ENCODE measurements around the gene SH3D21. TPM values are rescaled to one million over a fixed set of nuclear protein-coding genes. Genes with fewer than 3 reads are reported as not detected.

Gene SH3D21
- total RNA-seq, 1 experiment from 2014 or later: 3.3 TPM

- ChIA-PET POLR2A (interaction anchor here (1.1 to 1.2 kb wide), 3 partner anchors 9 to 13 kb away, joined by 3 to 5 read pairs (median 4); no protein-coding TSS in a partner anchor), CTCF (interaction anchor here (1.2 to 3.2 kb wide), 5 partner anchors 9 to 54 kb away, joined by 3 to 23 read pairs (median 7); partner anchors contain the start of gene SH3D21)
- no TSS peak for BruUV-seq (replicated peaks)
- Mint-ChIP-seq H3K36me3 (ENCODE audit: insufficient read depth, unreplicated experiment) (peaks cover 42% of the 10 kb centered on the region), H3K27ac (ENCODE audit: low read depth, unreplicated experiment) (peak overlapping the region; percentile 49), H3K4me3 (ENCODE audit: unreplicated experiment) (no peak overlapping the region), H3K27me3 (ENCODE audit: insufficient read depth, unreplicated experiment) (no peaks in the 10 kb centered on the region), H3K9me3 (ENCODE audit: unreplicated experiment) (no peaks in the 10 kb centered on the region), H3K4me1 (ENCODE audit: insufficient read depth, unreplicated experiment) (peaks cover 7% of the 10 kb centered on the region)
- peak; percentile 55 for DNase-seq (ENCODE audit: unreplicated experiment)
- TF ChIP-seq CTCF (IDR thresholded peaks at IDR 0.05; ENCODE audit: unreplicated experiment): no peak
- intact Hi-C loops (cut with micrococcal nuclease): no loop called here
Measured at GRCh38 chr1:36359911-36360550, 53.9 kb downstream of the SH3D21 start.

GRCh38 chr1:36365381-36365780, 59.2 kb downstream of the SH3D21 start:
- BruUV-seq (replicated peaks): no TSS peak
- peaks cover 31% of the 10 kb centered on the region for H3K36me3 Mint-ChIP-seq (ENCODE audit: insufficient read depth, unreplicated experiment)
- POLR2A ChIA-PET: interaction anchor here (0.7 to 2.1 kb wide), 2 partner anchors 14 to 36 kb away, joined by 3 to 7 read pairs; no protein-coding TSS in a partner anchor
- intact Hi-C loops (cut with micrococcal nuclease): no loop called here
- CTCF ChIA-PET: interaction anchor here (0.6 to 7.4 kb wide), 3 partner anchors 13 to 55 kb away, joined by 3 to 118 read pairs (median 97); no protein-coding TSS in a partner anchor
- H3K27ac Mint-ChIP-seq (ENCODE audit: low read depth, unreplicated experiment): peak overlapping the region; percentile 64
- peak; percentile 49 for DNase-seq (ENCODE audit: unreplicated experiment)
- no peaks in the 10 kb centered on the region for H3K27me3 Mint-ChIP-seq (ENCODE audit: insufficient read depth, unreplicated experiment)
- TF ChIP-seq CTCF (IDR thresholded peaks at IDR 0.05; ENCODE audit: unreplicated experiment): no peak
- no peaks in the 10 kb centered on the region for H3K9me3 Mint-ChIP-seq (ENCODE audit: unreplicated experiment)
- H3K4me3 Mint-ChIP-seq (ENCODE audit: unreplicated experiment): no peak overlapping the region
- peaks cover 16% of the 10 kb centered on the region for H3K4me1 Mint-ChIP-seq (ENCODE audit: insufficient read depth, unreplicated experiment)

GRCh38 chr1:36366091-36366661, 60.0 kb downstream of the SH3D21 start:
- CTCF ChIA-PET: interaction anchor here (0.5 to 7.4 kb wide), 8 partner anchors 14 to 271 kb away, joined by 3 to 118 read pairs (median 6); partner anchors contain the start of gene STK40
- Mint-ChIP-seq H3K4me1 (ENCODE audit: insufficient read depth, unreplicated experiment) (peaks cover 16% of the 10 kb centered on the region), H3K9me3 (ENCODE audit: unreplicated experiment) (no peaks in the 10 kb centered on the region), H3K27me3 (ENCODE audit: insufficient read depth, unreplicated experiment) (no peaks in the 10 kb centered on the region), H3K36me3 (ENCODE audit: insufficient read depth, unreplicated experiment) (peaks cover 33% of the 10 kb centered on the region), H3K27ac (ENCODE audit: low read depth, unreplicated experiment) (peak overlapping the region; percentile 64), H3K4me3 (ENCODE audit: unreplicated experiment) (no peak overlapping the region)
- DNase-seq (ENCODE audit: unreplicated experiment): no peak
- no TSS peak for BruUV-seq (replicated peaks)
- POLR2A ChIA-PET: interaction anchor here (0.6 to 2.1 kb wide), 2 partner anchors 15 to 275 kb away, joined by 5 to 7 read pairs; no protein-coding TSS in a partner anchor
- intact Hi-C loops (cut with micrococcal nuclease): no loop called here
- no peak for TF ChIP-seq CTCF (IDR thresholded peaks at IDR 0.05; ENCODE audit: unreplicated experiment)

GRCh38 chr1:36367066-36367465, 60.9 kb downstream of the SH3D21 start:
- CTCF ChIA-PET: interaction anchor here (0.6 to 7.4 kb wide), 13 partner anchors 8 to 217 kb away, joined by 3 to 118 read pairs (median 7); partner anchors contain the start of genes EVA1B, SH3D21 and STK40
- peaks cover 37% of the 10 kb centered on the region for H3K36me3 Mint-ChIP-seq (ENCODE audit: insufficient read depth, unreplicated experiment)
- no peaks in the 10 kb centered on the region for H3K9me3 Mint-ChIP-seq (ENCODE audit: unreplicated experiment)
- H3K27ac Mint-ChIP-seq (ENCODE audit: low read depth, unreplicated experiment): no peak overlapping the region
- no TSS peak for BruUV-seq (replicated peaks)
- TF ChIP-seq CTCF (IDR thresholded peaks at IDR 0.05; ENCODE audit: unreplicated experiment): no peak
- DNase-seq (ENCODE audit: unreplicated experiment): no peak
- intact Hi-C loops (cut with micrococcal nuclease): no loop called here
- H3K4me3 Mint-ChIP-seq (ENCODE audit: unreplicated experiment): no peak overlapping the region
- POLR2A ChIA-PET: interaction anchor here (1.2 to 2.6 kb wide), 4 partner anchors 16 to 218 kb away, joined by 3 to 10 read pairs (median 6); partner anchors contain the start of gene TRAPPC3
- no peaks in the 10 kb centered on the region for H3K27me3 Mint-ChIP-seq (ENCODE audit: insufficient read depth, unreplicated experiment)
- peaks cover 16% of the 10 kb centered on the region for H3K4me1 Mint-ChIP-seq (ENCODE audit: insufficient read depth, unreplicated experiment)

All from MCF 10A (cell line).